ENCODE results near the gene APOBEC2. TPM values are rescaled to one million over a fixed set of nuclear protein-coding genes. Genes with fewer than 3 reads are reported as not detected.

The APOBEC2 gene
- total and polyA plus RNA-seq, 9 donors = 0.06 TPM; not detected in 8

GRCh38 chr6:41051873-41052272, 1.1 kb upstream of the APOBEC2 start:
- DNase-seq = no peak
- Histone ChIP-seq H3K27me3 (no peaks in the 10 kb centered on the region), H3K27ac (no peak overlapping the region), H3K4me3 (no peak overlapping the region), H3K36me3 (no peaks in the 10 kb centered on the region), H3K9me3 (no peaks in the 10 kb centered on the region), H3K4me1 (ENCODE audit: insufficient read depth) (no peaks in the 10 kb centered on the region)
- WGBS, 3 donors = 77 to 85% (median 81%) methylated on average over 5 of the region's 5 CpGs
- TF ChIP-seq EP300 (IDR thresholded peaks at IDR 0.05) = no peak
- TF ChIP-seq POLR2A (IDR thresholded peaks at IDR 0.05) = no peak
- no peak for TF ChIP-seq CTCF (IDR thresholded peaks at IDR 0.05)
- intact Hi-C loops (cut with DNase I) = no loop called here

GRCh38 chr6:41054511-41054910, 1.5 kb downstream of the APOBEC2 start:
- no peaks in the 10 kb centered on the region for H3K36me3 ChIP-seq
- intact Hi-C loops (cut with DNase I) = no loop called here
- H3K4me1 ChIP-seq (ENCODE audit: insufficient read depth) = no peaks in the 10 kb centered on the region
- no peak overlapping the region for H3K4me3 ChIP-seq
- H3K9me3 ChIP-seq = no peaks in the 10 kb centered on the region
- no peak overlapping the region for H3K27ac ChIP-seq
- TF ChIP-seq CTCF (IDR thresholded peaks at IDR 0.05) = no peak
- TF ChIP-seq POLR2A (IDR thresholded peaks at IDR 0.05) = no peak
- TF ChIP-seq EP300 (IDR thresholded peaks at IDR 0.05) = no peak
- no peak for DNase-seq
- 92 to 93% (median 92%) methylated on average over 3 of the region's 3 CpGs for WGBS, 3 donors
- no peaks in the 10 kb centered on the region for H3K27me3 ChIP-seq

GRCh38 chr6:41055149-41055548, 2.1 kb downstream of the APOBEC2 start:
- Histone ChIP-seq H3K27me3 (no peaks in the 10 kb centered on the region), H3K36me3 (no peaks in the 10 kb centered on the region), H3K9me3 (no peaks in the 10 kb centered on the region), H3K4me3 (no peak overlapping the region), H3K4me1 (ENCODE audit: insufficient read depth) (no peaks in the 10 kb centered on the region), H3K27ac (no peak overlapping the region)
- WGBS, 3 donors = 18 to 31% (median 24%) methylated on average over 3 of the region's 3 CpGs
- intact Hi-C loops (cut with DNase I) = loop anchor here in 1 of 4 donors (5.0 kb wide), 1 partner anchor 43 kb away; no protein-coding TSS in a partner anchor
- DNase-seq = no peak
- no peak for TF ChIP-seq CTCF (IDR thresholded peaks at IDR 0.05)
- no peak for TF ChIP-seq EP300 (IDR thresholded peaks at IDR 0.05)
- no peak for TF ChIP-seq POLR2A (IDR thresholded peaks at IDR 0.05)

- intact Hi-C loops (cut with DNase I) = loop anchor here in 1 of 4 donors (5.0 kb wide), 1 partner anchor 45 kb away; no protein-coding TSS in a partner anchor
- H3K9me3 ChIP-seq = no peaks in the 10 kb centered on the region
- no peaks in the 10 kb centered on the region for H3K27me3 ChIP-seq
- TF ChIP-seq CTCF (IDR thresholded peaks at IDR 0.05) (no peak), EP300 (IDR thresholded peaks at IDR 0.05) (no peak), POLR2A (IDR thresholded peaks at IDR 0.05) (no peak)
- H3K36me3 ChIP-seq = no peaks in the 10 kb centered on the region
- no peak for DNase-seq
- no peak overlapping the region for H3K27ac ChIP-seq
- WGBS, 3 donors = 88 to 90% (median 89%) methylated on average over 6 of the region's 6 CpGs
- H3K4me3 ChIP-seq = no peak overlapping the region
- no peaks in the 10 kb centered on the region for H3K4me1 ChIP-seq (ENCODE audit: insufficient read depth)
Measured at GRCh38 chr6:41056768-41057490, 3.9 kb downstream of the APOBEC2 start.
